GM23338 (cell line): Measurements from ENCODE around the gene DGKB.

Experiments
- NANOG ChIP-seq: IDR thresholded peaks from 2 replicates; pipeline ENCODE4 v1.6.1; 2016; ENCODE audit warnings: antibody characterized with exemption, borderline replicate concordance
- POLR2AphosphoS5 ChIP-seq: IDR thresholded peaks from 2 replicates; pipeline ENCODE4 v1.6.1; 2016; ENCODE audit warnings: antibody characterized with exemption, low read depth
- TF ChIP-seq, protein P1 (sequence below), 2 experiments: fragments of 200-600 bp in 1 of 2; sonication (generic) in 1 of 2; conservative IDR thresholded peaks; 2 replicates each; pipeline versions ENCODE4 v1.5.1 to v1.6.1; 2016 to 2017; ENCODE audit warnings: antibody characterized with exemption in 2 of 2, low read depth in 2 of 2, mild to moderate bottlenecking in 2 of 2, moderate library complexity in 1 of 2

DNA sequence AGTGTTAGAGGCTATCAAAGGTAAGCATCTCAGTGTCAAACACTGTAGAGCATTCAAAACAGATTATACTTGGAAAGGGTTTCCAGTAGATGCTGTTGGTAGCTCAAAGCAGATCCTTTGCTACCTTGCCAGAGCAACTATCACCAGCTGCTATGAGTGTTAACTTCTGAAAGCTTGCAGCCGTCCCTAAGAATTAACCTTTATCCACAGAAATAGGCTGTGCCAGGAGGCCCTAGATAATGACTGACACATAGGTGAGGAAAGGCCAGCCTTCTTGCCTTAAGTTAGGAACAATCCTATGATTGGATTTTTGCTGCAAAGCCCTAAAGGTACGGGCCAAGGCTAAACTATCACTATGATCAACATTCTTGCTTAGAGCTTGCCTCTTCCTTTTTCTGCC is 263.2 kb downstream of the DGKB start:
- TF ChIP-seq POLR2AphosphoS5 (no peak), NANOG (no peak)
- TF ChIP-seq, protein P1, sequence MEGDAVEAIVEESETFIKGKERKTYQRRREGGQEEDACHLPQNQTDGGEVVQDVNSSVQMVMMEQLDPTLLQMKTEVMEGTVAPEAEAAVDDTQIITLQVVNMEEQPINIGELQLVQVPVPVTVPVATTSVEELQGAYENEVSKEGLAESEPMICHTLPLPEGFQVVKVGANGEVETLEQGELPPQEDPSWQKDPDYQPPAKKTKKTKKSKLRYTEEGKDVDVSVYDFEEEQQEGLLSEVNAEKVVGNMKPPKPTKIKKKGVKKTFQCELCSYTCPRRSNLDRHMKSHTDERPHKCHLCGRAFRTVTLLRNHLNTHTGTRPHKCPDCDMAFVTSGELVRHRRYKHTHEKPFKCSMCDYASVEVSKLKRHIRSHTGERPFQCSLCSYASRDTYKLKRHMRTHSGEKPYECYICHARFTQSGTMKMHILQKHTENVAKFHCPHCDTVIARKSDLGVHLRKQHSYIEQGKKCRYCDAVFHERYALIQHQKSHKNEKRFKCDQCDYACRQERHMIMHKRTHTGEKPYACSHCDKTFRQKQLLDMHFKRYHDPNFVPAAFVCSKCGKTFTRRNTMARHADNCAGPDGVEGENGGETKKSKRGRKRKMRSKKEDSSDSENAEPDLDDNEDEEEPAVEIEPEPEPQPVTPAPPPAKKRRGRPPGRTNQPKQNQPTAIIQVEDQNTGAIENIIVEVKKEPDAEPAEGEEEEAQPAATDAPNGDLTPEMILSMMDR (conservative IDR thresholded peaks at IDR 0.05; ENCODE audit: low read depth in 2 of 2) = no peak
